Epithelial cell of prostate (primary cell): ENCODE data around the gene SAMSN1.
"Not testable (repeated sequence)": the region's sequence is repeated elsewhere in the genome, so short reads cannot be mapped to it uniquely, and the experiment has no call there.

Experiments
- DNase-seq: peaks from one replicate; pipeline ENCODE4 v3.0.0-alpha.2; 2011; ENCODE audit warnings: low read depth, low spot score
- H3K27ac ChIP-seq: fragments of 450-650 bp; 2 replicates; pipeline ENCODE4 v1.5.1; 2017; ENCODE audit warnings: mild to moderate bottlenecking

The SAMSN1 gene

GRCh38 chr21:14567331-14568279 lies 21.5 kb upstream of the SAMSN1 start:
- no peak overlapping the region for H3K27ac ChIP-seq
- no peak for DNase-seq

DNA sequence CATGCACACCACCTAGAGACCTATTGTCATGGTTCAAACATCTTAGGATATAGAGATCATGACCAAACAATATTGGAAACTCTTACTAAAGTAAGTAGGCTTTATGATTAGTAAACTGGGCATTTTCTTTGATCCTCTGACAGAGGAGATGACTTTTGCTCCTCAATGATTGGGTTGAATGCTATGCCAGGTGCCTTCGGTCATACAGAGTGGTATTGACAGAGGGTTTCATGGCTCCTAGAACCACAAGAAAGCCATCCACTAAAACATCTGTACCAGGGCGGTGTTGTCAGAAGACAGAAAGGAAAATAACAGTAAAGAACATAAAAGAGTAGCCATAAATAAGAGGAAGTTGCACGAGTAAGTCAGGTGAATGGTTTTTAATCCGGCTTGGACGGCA lies 20.8 kb upstream of the SAMSN1 start:
- H3K27ac ChIP-seq, result no peak overlapping the region
- DNase-seq, result no peak

DNA sequence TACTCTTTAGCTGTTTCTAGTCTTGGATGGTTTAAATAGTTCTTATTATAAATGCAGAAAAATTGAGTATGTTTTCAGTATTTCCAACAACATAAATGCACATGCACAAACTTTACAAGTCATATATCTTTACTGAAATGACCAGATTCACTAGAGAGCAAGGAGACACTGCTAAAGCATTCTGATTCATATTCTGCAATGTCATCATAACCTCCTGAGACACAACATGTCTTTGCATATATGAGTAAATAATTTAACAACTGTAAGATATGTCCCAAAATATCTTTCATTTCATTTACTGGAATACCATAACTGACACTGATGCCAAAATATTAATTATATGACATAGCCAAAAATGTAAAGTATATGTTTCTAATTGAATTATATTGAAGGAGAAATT lies 16.8 kb upstream of the SAMSN1 start:
- no peak overlapping the region for H3K27ac ChIP-seq

DNA sequence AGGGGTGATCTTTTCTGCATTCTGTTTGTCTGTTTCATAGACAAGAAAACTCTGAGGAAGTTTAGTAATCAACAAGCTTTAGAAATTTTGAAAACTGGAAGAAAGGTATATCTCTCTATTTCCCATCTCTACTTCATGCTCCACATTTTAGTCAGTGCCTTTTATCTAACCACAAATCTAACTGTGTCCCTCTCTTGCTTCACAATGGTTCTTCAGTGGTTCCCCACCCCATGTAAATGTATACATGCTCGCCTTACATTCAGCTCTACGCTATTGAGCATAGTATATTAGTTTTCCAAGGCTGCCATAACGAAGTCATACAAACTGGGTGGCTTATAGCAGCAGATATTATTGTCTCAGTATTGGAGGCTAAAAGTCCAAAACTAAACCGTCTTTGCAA lies 14.4 kb upstream of the SAMSN1 start:
- no peak for DNase-seq
- no peak overlapping the region for H3K27ac ChIP-seq

More for the DNA sequence above, 16.8 kb upstream of the SAMSN1 start:
- no peak for DNase-seq

DNA sequence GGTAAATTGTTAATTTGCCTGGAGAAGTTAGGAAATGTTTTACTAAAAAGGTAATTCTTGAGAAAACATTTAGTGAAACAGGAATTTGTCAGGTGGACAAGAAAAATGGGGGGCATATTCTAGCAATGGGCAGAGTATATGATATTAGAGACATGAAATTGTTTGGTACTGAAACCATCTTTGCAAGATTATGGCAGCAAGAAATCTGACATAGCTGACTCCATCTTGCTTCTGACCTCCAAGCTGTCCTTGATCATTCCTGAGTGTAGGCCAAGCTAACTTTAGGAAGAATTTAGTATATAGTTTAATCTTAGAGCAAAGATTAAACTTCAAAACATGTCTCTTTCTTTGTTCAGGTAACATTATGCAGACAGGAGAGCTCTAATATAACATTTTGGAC lies 14.0 kb upstream of the SAMSN1 start:
- no peak for DNase-seq
- H3K27ac ChIP-seq, result no peak overlapping the region

DNA sequence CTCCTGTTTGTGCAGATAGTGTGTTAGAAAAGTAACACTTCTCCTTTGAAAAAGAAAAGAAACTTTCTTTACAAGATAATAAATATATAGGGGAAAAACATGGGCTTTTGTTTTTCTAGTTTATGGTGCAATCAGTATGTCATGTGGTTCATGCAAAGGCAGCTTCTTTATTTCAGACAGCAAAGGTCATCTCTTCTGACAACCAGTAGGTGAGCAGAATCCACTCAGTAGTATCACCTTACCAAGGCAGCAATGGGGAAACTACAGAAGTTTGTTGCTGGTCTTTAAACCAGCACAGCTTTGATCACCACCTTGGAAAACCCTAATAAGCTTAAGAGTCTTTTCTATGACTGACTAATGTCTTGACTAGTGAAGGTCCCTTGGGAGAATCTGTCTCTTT lies 13.0 kb upstream of the SAMSN1 start:
- H3K27ac ChIP-seq, result no peak overlapping the region
- no peak for DNase-seq

GRCh38 chr21:14557413-14557812 lies 11.3 kb upstream of the SAMSN1 start:
- DNase-seq, result no peak
- H3K27ac ChIP-seq, result no peak overlapping the region

- H3K27ac ChIP-seq, result no peak overlapping the region
- DNase-seq, result no peak
These were observed 8.8 kb upstream of the SAMSN1 start for GRCh38 chr21:14554948-14555347.

GRCh38 chr21:14553422-14553821 lies 7.3 kb upstream of the SAMSN1 start:
- DNase-seq, result no peak

GRCh38 chr21:14551741-14552140 lies 5.6 kb upstream of the SAMSN1 start:
- no peak overlapping the region for H3K27ac ChIP-seq
- no peak for DNase-seq

More at GRCh38 chr21:14553422-14553821, 7.3 kb upstream of the SAMSN1 start:
- H3K27ac ChIP-seq, result no peak overlapping the region

DNA sequence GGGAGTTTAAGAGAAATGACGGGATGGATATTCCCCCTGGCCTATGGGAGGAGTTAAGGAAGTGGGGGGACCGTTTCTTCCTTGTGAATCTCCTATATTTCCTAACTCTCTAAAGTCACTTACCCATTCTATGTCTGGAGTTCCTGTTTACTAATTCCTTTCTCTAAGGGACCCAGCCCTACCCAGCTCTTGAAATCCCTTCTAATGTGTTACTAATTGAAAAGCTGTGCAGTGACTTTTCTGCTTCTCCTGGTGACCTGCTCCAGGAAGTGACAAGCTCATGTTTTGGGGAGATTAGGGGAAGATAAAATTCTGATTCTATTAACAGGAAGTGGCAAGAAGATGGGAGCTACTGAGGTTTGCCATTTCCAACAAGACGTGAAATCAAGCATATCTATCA lies 4.0 kb upstream of the SAMSN1 start:
- no peak for DNase-seq
- H3K27ac ChIP-seq, result peak overlapping the region; percentile 1

DNA sequence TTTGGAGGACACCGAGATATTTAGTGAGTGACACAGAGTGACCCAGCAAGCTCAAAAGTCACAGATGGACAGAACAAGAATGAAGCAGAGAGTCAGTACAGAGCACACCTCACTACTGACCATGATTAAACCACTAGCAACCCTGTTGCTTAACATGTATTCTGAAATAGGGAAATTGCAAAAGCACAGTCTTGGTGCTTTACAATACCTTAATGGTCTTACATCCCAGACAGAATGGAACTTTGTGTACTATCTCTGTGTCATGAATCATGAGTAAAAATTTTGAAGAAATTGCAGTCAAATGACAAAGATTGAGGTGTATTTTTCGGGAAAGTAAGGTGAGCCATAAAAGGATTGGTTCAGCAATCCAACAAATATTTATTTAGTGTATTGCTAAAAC lies 2.7 kb upstream of the SAMSN1 start:
- no peak for DNase-seq
- H3K27ac ChIP-seq, result peak overlapping the region; percentile 44

DNA sequence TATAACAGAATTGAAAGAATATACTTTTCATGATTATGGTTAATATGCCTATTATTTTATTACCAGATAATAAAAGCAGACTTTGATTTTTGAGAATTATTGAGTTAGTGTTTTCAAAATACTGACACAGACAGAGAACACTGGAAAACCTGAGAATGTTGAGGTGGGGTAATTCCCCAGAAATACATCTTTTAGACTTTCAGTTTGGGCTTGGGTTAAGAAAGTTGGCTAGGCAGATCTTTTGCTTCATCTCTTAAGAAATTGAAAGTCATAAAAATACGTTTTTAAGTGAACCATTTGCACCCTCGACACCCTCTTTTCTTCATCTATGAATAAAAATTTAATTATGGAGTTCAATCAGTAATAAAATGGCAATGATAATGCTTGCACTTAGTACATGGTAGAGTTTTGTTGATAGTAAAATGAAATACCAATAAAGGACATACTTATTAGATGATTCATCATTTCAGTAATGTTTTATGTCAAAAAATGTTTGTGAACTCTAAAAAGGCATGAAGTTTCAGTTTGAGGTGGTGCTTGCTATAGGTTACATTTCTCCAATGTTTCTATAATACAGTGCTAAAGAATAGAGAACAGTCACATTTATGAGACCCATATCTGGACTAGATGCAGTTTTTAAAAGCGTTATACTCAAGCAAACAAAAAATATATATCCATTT lies 1.9 kb upstream of the SAMSN1 start:
- H3K27ac ChIP-seq, result peak overlapping the region; percentile 44
- no peak for DNase-seq

GRCh38 chr21:14546719-14547118 lies 604 bp upstream of the SAMSN1 start:
- not testable (repeated sequence) for H3K27ac ChIP-seq, DNase-seq

GRCh38 chr21:14543983-14544382 lies 2.1 kb downstream of the SAMSN1 start:
- DNase-seq, result no peak
- no peak overlapping the region for H3K27ac ChIP-seq

DNA sequence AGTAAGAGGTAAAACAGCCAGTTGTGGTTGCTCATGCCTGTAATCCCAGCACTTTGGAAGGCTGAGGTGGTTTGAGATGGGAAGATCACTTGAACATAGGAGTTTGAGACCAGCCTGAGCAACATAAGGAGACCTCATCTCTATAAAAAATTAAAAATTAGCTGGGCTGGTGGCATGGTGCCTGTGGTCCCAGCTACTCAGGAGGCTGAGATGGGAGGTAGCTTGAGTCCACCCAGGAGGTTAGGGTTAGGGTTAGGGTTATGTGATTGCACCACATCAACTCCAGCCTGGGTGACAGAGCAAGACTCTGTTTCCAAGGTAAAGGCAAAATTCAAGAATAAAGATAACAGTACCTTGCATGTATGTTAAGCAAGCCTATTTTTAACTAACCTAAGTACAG lies 3.5 kb downstream of the SAMSN1 start:
- H3K27ac ChIP-seq, result no peak overlapping the region
- no peak for DNase-seq

DNA sequence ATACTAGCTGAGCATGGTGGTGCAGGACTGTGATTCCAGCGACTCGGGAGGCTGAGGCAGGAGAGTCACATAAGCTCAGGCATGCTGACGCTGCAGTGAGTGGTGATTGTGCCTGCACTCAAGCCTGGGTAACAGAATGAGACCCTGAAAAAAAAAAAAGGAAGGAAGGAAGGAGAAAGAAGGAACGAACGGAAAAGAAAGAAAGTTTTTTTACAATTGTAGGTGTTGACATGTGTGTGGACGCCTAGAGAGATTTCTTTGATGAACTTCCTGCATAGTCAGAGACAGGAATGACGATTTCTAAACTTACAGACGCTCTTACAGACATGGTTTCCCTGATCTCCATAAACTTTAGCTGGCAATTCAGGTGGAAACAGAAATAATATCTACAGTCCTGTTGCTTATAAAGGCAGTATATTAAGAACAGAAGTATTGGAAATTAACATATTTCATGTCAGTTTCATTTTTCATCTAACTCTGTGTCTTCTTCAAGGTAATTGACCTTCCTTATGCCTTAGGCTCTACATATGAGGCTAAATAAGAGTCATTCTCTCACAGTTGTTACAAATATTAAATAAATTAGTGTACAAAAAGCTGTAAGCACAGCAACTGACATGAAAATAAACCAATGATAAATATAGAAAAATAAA lies 4.1 kb downstream of the SAMSN1 start:
- DNase-seq, result no peak
- H3K27ac ChIP-seq, result no peak overlapping the region

- no peak overlapping the region for H3K27ac ChIP-seq
- DNase-seq, result no peak
These were observed 7.6 kb downstream of the SAMSN1 start for GRCh38 chr21:14538483-14538882.

- H3K27ac ChIP-seq, result no peak overlapping the region
- no peak for DNase-seq
These were observed 9.2 kb downstream of the SAMSN1 start for GRCh38 chr21:14536929-14537328.

GRCh38 chr21:14535702-14536101 lies 10.4 kb downstream of the SAMSN1 start:
- no peak overlapping the region for H3K27ac ChIP-seq

More at GRCh38 chr21:14535702-14536101, 10.4 kb downstream of the SAMSN1 start:
- DNase-seq, result no peak
